Activated CD4-positive, alpha-beta T cell treated with anti-CD3 and anti-CD28 coated beads for 36 hours (primary cell): ENCODE results near the gene PTPRM. TPM values are rescaled to one million over a fixed set of nuclear protein-coding genes. Genes with fewer than 3 reads are reported as not detected.

ENCODE experiments used
- ATAC-seq: fragments of 200-7000 bp; cut with Tn5 transposase; one replicate; pipeline ENCODE4 v1.10.0; 2021; ENCODE audit warnings: mild to moderate bottlenecking, moderate library complexity
- CTCF ChIA-PET: fragments of 350-600 bp; sonication (Branson Sonifier 250); formaldehyde crosslinking; loops from one replicate; lab custom pipeline; 2021; ENCODE audit warnings: antibody characterized with exemption; lab: Charles Lee
- POLR2A ChIA-PET: fragments of 350-600 bp; sonication (Branson Sonifier 250); formaldehyde crosslinking; loops from one replicate; lab custom pipeline; 2021; ENCODE audit warnings: antibody characterized with exemption, inconsistent platforms; lab: Charles Lee
- DNase-seq: peaks from one replicate; pipeline ENCODE4 v3.0.0-alpha.2; 2020
- H3K27ac Mint-ChIP-seq: one replicate; pipeline ENCODE4 v1.8.0; 2021; ENCODE audit warnings: mixed read lengths
- H3K27me3 Mint-ChIP-seq: one replicate; pipeline ENCODE4 v1.8.0; 2021; ENCODE audit warnings: mixed read lengths
- H3K36me3 Mint-ChIP-seq: one replicate; pipeline ENCODE4 v1.8.0; 2021; ENCODE audit warnings: low read depth, mixed read lengths
- H3K4me1 Mint-ChIP-seq: one replicate; pipeline ENCODE4 v1.8.0; 2021; ENCODE audit warnings: mixed read lengths
- H3K4me3 Mint-ChIP-seq: one replicate; pipeline ENCODE4 v1.8.0; 2021; ENCODE audit warnings: mild to moderate bottlenecking, moderate library complexity, mixed read lengths
- H3K9me3 Mint-ChIP-seq: one replicate; pipeline ENCODE4 v1.8.0; 2021; ENCODE audit warnings: low read depth, mixed read lengths
- intact Hi-C, 2 experiments: fragments of 100-400 bp; cut with DNase I in 1 of 2; cut with micrococcal nuclease in 1 of 2; formaldehyde crosslinking; loops; one replicate each; pipeline versions ENCODE4 v1.14.2 to v1.15.1; 2022 to 2024; cut with DNase I, micrococcal nuclease
- total RNA-seq, 2 experiments: library from RNA; stranded (reverse); gene quantifications; one replicate each; pipeline ENCODE4 v1.2.3, GENCODE V29; 2021

Gene PTPRM
- total RNA-seq, 2 experiments from 2014 or later: 6.5 to 14.0 TPM

DNA sequence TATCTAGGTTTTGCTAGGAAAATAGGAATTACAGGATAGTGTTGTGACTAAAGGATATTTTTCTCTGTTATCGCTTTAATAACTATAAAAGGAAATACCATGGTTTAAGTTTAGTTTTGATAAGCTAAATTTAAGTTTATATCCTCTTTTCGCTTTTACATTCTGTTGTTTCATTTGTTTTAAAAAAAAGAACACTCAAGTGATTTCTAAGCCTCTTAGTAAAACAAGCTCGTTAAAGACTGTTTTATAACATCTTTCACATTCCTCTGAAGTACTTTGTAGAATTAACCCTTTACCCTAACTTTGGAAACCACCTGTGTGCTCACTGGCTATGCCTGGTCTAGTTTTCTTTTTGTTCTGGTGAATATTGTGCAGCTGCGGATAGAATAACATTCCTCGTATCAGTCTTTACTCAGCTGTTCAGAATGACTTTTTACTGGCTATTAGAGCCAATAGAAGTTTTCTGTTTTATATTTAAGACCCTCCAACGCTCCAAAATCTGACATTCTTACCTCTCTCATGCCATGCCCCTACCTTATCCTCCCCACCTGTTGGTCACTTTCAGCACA, 183.1 kb downstream of the PTPRM start:
- no peaks in the 10 kb centered on the region for H3K36me3 Mint-ChIP-seq
- ChIA-PET CTCF (no interaction called here), POLR2A (no interaction called here)
- peaks cover 5% of the 10 kb centered on the region for H3K4me1 Mint-ChIP-seq
- H3K4me3 Mint-ChIP-seq: no peak overlapping the region
- DNase-seq (no peak), ATAC-seq (no peak)
- H3K27me3 Mint-ChIP-seq: no peaks in the 10 kb centered on the region
- no peak overlapping the region for H3K27ac Mint-ChIP-seq
- H3K9me3 Mint-ChIP-seq: peaks cover 11% of the 10 kb centered on the region
- intact Hi-C loops: no loop called here

DNA sequence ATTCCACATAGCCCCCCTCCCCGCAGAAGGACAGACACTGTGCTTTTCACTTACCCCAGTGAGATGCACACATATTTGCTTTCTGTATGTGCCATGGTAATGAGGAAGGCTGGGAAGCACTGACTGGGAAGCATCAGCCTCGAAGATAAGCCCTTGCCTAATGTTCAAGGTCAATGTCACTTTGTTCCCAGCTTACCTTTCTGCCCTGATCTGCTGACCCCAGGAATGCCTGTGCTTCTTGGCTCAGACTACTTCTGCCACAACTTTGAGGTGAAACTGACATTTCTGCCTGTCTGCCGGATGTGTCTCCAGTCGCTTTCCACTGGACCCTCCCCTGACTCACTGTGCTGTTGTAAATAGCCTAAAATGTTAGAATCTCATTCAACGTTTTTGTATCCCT, 183.8 kb downstream of the PTPRM start:
- intact Hi-C loops: no loop called here
- CTCF ChIA-PET: no interaction called here
- no peaks in the 10 kb centered on the region for H3K27me3 Mint-ChIP-seq

DNA sequence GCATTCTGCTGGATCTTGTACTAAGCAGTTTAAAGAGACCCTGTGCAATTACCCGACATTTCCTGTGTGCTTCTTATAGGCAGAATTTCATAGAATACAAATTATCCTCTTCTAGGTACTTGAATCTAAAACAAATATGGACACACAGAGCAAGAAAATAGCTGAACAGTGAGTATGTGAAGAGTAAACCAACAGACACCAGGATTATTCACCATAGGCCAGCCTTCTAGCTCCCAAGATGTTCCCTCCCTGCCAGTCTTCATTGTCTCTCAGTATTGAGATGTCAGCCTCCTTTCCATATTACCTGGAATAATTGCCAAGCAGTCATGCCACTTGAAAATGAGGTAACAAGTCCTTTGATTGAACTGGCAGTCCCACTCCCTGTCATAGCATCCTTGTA, 187.1 kb downstream of the PTPRM start:
- Mint-ChIP-seq H3K36me3 (no peaks in the 10 kb centered on the region), H3K4me3 (no peak overlapping the region), H3K27ac (no peak overlapping the region), H3K9me3 (no peaks in the 10 kb centered on the region), H3K4me1 (peaks cover 3% of the 10 kb centered on the region), H3K27me3 (no peaks in the 10 kb centered on the region)
- no peak for ATAC-seq
- ChIA-PET POLR2A (no interaction called here), CTCF (no interaction called here)
- DNase-seq: no peak
- intact Hi-C loops: no loop called here

More for the DNA sequence above, 183.8 kb downstream of the PTPRM start:
- H3K27ac Mint-ChIP-seq: no peak overlapping the region
- ATAC-seq: no peak
- H3K36me3 Mint-ChIP-seq: no peaks in the 10 kb centered on the region
- H3K4me1 Mint-ChIP-seq: peaks cover 5% of the 10 kb centered on the region
- no peak overlapping the region for H3K4me3 Mint-ChIP-seq
- DNase-seq: no peak
- POLR2A ChIA-PET: no interaction called here
- peaks cover 4% of the 10 kb centered on the region for H3K9me3 Mint-ChIP-seq

DNA sequence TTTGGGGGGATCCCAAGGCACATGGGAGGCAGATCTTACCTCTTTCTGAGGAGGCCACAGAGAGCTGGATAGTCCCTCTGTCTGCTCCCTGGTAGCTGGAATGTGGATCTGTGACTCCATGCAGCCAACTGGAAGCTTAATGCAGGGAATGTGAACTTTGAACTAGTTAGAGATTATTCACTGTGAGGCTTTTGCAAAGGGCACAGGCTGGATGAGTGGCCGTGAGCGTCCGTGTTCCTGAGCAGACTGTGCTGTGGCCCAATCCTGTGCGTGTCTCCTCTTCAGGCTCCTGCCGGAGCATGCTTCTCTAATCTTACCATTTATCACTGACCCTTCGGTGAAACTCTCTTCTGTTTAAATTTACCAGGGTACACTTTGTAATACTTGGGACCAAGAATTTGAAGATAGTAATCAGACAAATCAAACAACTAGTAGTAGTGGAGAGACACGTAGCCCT, 187.6 kb downstream of the PTPRM start:
- POLR2A ChIA-PET: no interaction called here
- CTCF ChIA-PET: no interaction called here
- H3K27me3 Mint-ChIP-seq: no peaks in the 10 kb centered on the region
- no peaks in the 10 kb centered on the region for H3K36me3 Mint-ChIP-seq
- H3K4me3 Mint-ChIP-seq: no peak overlapping the region
- intact Hi-C loops: no loop called here
- DNase-seq (no peak), ATAC-seq (no peak)
- no peaks in the 10 kb centered on the region for H3K9me3 Mint-ChIP-seq
- no peaks in the 10 kb centered on the region for H3K4me1 Mint-ChIP-seq
- H3K27ac Mint-ChIP-seq: no peak overlapping the region

DNA sequence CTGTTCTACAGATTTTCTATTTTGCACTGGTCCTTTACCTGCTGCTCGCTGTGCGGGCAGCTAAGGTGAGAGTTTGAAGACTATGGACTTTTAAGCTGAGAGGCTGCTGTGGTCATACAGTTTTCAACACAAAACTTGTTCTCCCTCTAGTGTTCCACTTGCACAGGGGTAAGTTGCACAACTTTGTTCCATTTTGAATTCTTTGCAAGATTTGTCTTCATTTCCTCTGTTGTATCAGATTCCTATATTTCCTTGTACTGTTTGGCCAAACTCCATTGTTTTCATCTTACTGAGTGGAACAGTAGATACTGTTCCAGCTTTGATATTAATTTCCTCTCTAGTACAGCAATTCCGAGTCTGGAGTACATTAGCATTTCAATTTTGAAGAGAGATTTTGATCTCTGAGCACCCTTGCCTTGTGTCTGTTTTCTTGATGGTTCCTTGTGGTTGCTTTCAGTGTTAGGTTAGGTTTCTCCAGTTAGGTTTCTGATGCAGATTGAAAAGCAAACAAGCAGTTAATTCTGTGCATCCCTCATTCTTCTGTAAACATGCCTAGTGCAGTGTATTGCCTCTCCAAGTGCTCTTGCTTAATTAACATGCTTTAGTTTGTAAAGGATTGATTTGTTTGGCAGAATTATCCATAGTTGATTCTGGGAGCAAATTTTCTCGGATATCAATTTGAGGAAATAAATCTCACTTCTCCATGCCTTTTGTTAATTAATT, 188.8 kb downstream of the PTPRM start:
- Mint-ChIP-seq H3K4me1 (no peaks in the 10 kb centered on the region), H3K4me3 (no peak overlapping the region), H3K27me3 (no peaks in the 10 kb centered on the region), H3K36me3 (no peaks in the 10 kb centered on the region), H3K9me3 (no peaks in the 10 kb centered on the region), H3K27ac (no peak overlapping the region)
- CTCF ChIA-PET: no interaction called here
- intact Hi-C loops: no loop called here
- POLR2A ChIA-PET: no interaction called here
- DNase-seq (no peak), ATAC-seq (no peak)

DNA sequence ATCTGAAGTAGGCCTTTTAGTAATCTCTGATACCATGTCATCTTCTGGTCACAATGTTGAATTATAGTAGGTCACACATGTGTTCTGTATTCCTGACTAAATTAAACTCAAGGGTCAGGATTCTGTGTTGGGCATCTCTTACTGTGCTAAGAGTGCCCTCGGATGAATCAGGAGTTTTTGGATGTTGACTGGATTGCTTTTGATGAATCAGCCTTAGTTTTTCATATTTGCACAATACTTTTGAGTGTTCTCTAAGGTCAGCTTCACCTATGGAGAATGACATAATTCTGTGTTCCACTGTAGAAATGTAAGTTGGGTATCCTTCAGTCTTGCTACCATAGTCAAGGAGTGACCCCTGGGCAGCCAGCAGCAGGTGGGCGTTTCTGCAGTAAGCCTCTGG, 190.1 kb downstream of the PTPRM start:
- Mint-ChIP-seq H3K27ac (no peak overlapping the region), H3K4me1 (no peaks in the 10 kb centered on the region), H3K4me3 (no peak overlapping the region), H3K36me3 (no peaks in the 10 kb centered on the region), H3K9me3 (no peaks in the 10 kb centered on the region), H3K27me3 (no peaks in the 10 kb centered on the region)
- no peak for DNase-seq
- intact Hi-C loops: no loop called here
- ChIA-PET CTCF (interaction anchor here (0.7 kb wide), 1 partner anchor 938 kb away, joined by 3 read pairs; no protein-coding TSS in a partner anchor), POLR2A (no interaction called here)
- ATAC-seq: no peak

DNA sequence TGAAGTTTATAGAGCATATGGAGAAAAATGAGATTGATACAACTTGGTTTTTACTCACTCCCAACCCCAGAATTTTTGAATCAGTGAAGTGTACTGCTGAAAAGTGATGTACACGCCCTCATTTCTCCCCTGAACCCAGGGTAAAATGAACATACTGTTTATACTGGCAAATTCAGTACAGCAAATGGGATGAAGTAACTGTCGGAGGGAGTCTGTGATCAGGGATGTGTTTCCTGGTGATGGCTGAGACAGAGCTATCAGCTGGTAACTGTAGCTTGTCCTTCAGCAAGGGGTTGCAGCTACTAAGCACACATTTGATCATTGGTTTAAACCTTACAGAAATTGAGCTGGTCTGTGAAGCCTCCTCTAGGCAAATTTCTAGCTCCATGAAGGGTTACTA, 191.6 kb downstream of the PTPRM start:
- Mint-ChIP-seq H3K36me3 (no peaks in the 10 kb centered on the region), H3K27me3 (no peaks in the 10 kb centered on the region), H3K27ac (no peak overlapping the region), H3K4me1 (no peaks in the 10 kb centered on the region), H3K4me3 (no peak overlapping the region), H3K9me3 (no peaks in the 10 kb centered on the region)
- no peak for DNase-seq
- CTCF ChIA-PET: no interaction called here
- ATAC-seq: no peak
- intact Hi-C loops: no loop called here
- POLR2A ChIA-PET: no interaction called here

DNA sequence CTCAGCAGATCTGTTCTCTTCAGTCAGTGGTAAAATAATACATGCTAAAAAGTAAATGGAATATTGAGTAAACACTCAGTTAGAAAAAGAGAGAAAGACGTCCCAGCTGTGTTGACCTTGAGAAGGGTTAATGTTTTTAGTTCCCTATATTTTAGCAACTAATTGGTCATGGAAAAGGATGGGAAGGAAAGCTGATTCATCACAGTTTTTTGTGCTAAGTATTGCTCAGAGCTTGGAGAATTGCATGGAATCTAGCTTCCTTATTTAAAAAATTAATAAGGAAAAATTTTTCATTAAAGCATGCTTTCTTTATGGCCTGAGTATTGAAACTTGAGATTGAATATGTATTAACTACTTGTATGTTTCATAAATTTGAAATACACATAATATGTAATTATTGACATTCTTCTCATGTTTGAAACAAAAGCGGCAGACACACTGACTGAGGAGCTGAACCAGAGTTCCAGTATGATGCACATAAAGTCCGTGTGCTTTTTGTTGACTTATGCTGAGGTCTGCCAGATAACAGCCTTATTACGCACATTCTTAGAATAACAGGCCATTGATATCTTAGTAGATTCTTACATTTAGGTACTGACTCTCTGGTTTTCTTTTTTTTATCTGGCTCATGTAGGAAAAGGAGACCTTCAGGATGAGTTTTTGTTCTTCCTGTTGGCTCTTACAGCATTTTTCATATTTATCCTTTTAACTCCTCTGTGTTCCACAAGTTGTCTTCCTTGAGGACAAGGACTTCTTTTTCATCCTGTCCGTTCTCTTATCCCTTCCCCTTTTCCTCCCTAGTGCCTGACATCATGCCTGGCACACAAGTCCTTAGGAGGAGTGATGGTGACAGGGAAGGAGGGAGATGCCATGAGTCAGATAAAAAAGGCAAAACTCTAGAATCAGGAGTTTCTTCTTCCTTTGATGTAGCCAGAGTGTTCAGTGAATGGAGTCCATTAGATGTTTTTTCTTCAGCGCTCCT, 194.1 kb downstream of the PTPRM start:
- no peak for ATAC-seq
- no peaks in the 10 kb centered on the region for H3K4me1 Mint-ChIP-seq
- intact Hi-C loops: no loop called here

DNA sequence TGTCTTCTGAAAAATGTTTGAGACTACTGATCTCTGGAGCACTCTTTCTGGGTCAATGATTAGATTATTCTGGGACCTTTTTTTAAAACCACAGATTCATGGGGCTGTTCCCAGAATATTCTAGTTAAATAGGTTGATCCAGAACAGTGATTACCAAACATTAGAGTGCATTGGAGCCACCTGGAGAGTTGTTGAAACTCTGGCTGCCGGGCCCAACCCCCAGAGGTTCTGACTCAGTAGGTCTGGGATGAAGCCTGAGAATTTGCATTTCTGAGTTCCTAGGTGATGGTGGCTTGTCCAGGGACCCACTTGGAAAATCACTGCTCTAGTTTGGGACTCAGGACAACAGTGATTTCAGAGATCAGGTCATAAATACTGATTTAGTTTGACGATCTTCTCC, 197.3 kb downstream of the PTPRM start:
- CTCF ChIA-PET: no interaction called here
- DNase-seq (no peak), ATAC-seq (no peak)
- Mint-ChIP-seq H3K4me1 (no peaks in the 10 kb centered on the region), H3K27ac (no peak overlapping the region), H3K36me3 (no peaks in the 10 kb centered on the region), H3K9me3 (no peaks in the 10 kb centered on the region), H3K27me3 (no peaks in the 10 kb centered on the region), H3K4me3 (no peak overlapping the region)
- intact Hi-C loops: no loop called here
- POLR2A ChIA-PET: no interaction called here

More for the DNA sequence above, 194.1 kb downstream of the PTPRM start:
- Mint-ChIP-seq H3K27ac (no peak overlapping the region), H3K27me3 (no peaks in the 10 kb centered on the region), H3K36me3 (no peaks in the 10 kb centered on the region), H3K4me3 (no peak overlapping the region), H3K9me3 (no peaks in the 10 kb centered on the region)
- ChIA-PET POLR2A (no interaction called here), CTCF (no interaction called here)
- no peak for DNase-seq

DNA sequence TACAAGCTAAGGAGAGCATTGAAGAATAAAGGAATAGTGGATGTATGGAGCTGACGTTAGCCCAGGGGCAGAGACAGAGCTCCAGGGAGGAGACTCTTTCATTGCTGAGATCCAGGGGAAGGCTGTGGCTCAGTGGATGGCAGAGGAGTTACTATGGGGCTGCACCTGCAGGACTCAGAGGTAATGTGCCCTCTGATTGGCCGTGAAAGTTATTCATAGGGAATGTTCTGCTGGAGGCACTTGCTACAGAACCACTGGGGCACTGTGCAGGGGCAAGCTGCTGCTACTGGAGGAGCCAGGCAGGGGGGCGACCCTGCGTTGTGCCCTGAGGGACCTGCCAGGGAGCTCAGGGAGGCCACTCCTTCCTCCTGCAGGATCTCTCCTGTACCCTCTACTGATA, 199.2 kb downstream of the PTPRM start:
- H3K4me3 Mint-ChIP-seq: no peak overlapping the region
- H3K36me3 Mint-ChIP-seq: no peaks in the 10 kb centered on the region
- no peak for DNase-seq
- H3K4me1 Mint-ChIP-seq: no peaks in the 10 kb centered on the region
- no peaks in the 10 kb centered on the region for H3K27me3 Mint-ChIP-seq
- no peak overlapping the region for H3K27ac Mint-ChIP-seq
- intact Hi-C loops: no loop called here
- CTCF ChIA-PET: no interaction called here
- no peaks in the 10 kb centered on the region for H3K9me3 Mint-ChIP-seq
- no peak for ATAC-seq
- POLR2A ChIA-PET: no interaction called here

DNA sequence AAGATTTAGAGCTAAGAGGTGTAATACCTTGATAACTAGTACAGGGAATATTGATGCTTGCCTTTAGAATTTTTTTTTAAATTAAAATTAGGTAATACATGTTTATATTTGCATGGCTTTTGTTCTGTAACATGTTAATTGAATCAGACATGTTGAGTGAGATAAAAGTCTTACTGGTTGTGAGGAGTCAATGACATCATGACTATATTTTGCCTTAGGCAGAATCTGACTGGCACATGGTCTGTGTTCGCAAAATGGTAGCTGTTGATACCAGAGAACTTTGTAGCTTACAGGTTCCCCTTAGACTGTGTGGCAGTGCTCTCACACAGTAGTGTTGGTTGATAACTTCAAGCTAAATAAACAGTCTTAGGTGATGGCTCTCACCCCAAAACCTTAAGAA, 199.7 kb downstream of the PTPRM start:
- POLR2A ChIA-PET: no interaction called here
- H3K27me3 Mint-ChIP-seq: no peaks in the 10 kb centered on the region
- no peaks in the 10 kb centered on the region for H3K4me1 Mint-ChIP-seq

More for the DNA sequence above, 199.7 kb downstream of the PTPRM start:
- no peak for ATAC-seq
- intact Hi-C loops: no loop called here
- Mint-ChIP-seq H3K27ac (no peak overlapping the region), H3K9me3 (no peaks in the 10 kb centered on the region), H3K36me3 (no peaks in the 10 kb centered on the region), H3K4me3 (no peak overlapping the region)
- CTCF ChIA-PET: no interaction called here
- no peak for DNase-seq
